PFSK-1 (cell line): ENCODE results near the gene APPL2.

ENCODE experiments used
- POLR2AphosphoS5 ChIP-seq: IDR thresholded peaks from 2 replicates; pipeline ENCODE4 v1.6.1; 2012; ENCODE audit warnings: low read depth, mild to moderate bottlenecking, control low read depth, low read length, moderate library complexity
- TF ChIP-seq, protein P1 (sequence below), 2 experiments: IDR thresholded peaks; 2 replicates each; pipeline versions ENCODE4 v1.6.1 to v1.8.0; 2011 to 2012; ENCODE audit warnings: low read depth in 2 of 2, low read length in 2 of 2, control low read depth in 1 of 2, inconsistent platforms in 1 of 2, mild to moderate bottlenecking in 1 of 2, moderate library complexity in 1 of 2; ENCODE audit not compliant: insufficient read depth in 1 of 2

DNA sequence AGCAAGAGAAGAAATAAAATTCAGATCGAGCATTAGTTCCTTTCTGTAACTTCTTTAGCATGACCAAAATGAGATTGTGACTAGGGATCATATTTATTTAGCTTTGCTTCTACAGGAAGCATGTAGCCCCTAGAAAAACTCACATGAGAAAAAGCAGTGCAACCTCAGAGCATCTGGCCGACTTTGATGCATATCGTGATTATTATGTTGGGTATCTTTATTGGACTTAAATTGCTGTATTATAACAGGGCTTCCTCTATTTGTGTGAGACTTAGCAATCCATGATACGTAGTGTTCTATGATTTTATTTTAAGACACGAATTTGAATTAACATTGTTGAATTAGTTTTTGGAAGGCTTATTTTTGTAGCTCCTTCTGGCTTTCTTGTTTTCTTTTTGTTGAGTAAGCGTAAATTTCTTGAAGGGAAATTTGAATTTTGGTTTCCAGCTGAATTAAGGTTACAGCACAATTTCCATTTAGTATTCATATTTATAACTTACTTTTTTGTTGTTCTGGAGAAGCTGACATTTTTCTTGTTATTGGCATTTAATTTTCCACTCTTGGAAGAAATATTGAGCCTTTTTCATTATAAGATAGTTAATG, 94.6 kb downstream of the APPL2 start:
- TF ChIP-seq, protein P1, sequence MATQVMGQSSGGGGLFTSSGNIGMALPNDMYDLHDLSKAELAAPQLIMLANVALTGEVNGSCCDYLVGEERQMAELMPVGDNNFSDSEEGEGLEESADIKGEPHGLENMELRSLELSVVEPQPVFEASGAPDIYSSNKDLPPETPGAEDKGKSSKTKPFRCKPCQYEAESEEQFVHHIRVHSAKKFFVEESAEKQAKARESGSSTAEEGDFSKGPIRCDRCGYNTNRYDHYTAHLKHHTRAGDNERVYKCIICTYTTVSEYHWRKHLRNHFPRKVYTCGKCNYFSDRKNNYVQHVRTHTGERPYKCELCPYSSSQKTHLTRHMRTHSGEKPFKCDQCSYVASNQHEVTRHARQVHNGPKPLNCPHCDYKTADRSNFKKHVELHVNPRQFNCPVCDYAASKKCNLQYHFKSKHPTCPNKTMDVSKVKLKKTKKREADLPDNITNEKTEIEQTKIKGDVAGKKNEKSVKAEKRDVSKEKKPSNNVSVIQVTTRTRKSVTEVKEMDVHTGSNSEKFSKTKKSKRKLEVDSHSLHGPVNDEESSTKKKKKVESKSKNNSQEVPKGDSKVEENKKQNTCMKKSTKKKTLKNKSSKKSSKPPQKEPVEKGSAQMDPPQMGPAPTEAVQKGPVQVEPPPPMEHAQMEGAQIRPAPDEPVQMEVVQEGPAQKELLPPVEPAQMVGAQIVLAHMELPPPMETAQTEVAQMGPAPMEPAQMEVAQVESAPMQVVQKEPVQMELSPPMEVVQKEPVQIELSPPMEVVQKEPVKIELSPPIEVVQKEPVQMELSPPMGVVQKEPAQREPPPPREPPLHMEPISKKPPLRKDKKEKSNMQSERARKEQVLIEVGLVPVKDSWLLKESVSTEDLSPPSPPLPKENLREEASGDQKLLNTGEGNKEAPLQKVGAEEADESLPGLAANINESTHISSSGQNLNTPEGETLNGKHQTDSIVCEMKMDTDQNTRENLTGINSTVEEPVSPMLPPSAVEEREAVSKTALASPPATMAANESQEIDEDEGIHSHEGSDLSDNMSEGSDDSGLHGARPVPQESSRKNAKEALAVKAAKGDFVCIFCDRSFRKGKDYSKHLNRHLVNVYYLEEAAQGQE (IDR thresholded peaks at IDR 0.05; ENCODE audit: insufficient read depth in 1 of 2, low read depth in 2 of 2, low read length in 2 of 2), result no peak
- TF ChIP-seq POLR2AphosphoS5, result no peak
